K562 (cell line): Measurements from ENCODE around the gene KCNJ5. TPM values are rescaled to one million over a fixed set of nuclear protein-coding genes. Genes with fewer than 3 reads are reported as not detected.

ENCODE experiments used
- ATAC-seq: fragments of 200-7000 bp; cut with Tn5 transposase; 3 replicates; pipeline ENCODE4 v1.9.1; 2020; ENCODE audit warnings: moderate library complexity
- BruUV-seq: library from RNA; stranded (reverse); fragments of 400-500 nt; replicated peaks from 2 replicates; lab custom pipeline; 2021; lab: Mats Ljungman, UMichigan
- CTCF ChIA-PET: fragments of 300-600 bp; formaldehyde crosslinking; extraction: SDS; loops from one replicate; lab custom pipeline; 2021; ENCODE audit warnings: low intra/inter-chr PET ratio; lab: Yijun Ruan, JAX
- POLR2A ChIA-PET: fragments of 300-600, 350-650 bp; sonication (Branson Sonifier 250); formaldehyde crosslinking; extraction: SDS; loops from one replicate; lab custom pipeline; 2021; ENCODE audit warnings: antibody characterized with exemption, inconsistent platforms; lab: Yijun Ruan, JAX
- DNase-seq, 4 experiments: peaks; one replicate each; pipeline versions ENCODE4 v3.0.0 to v3.0.0-alpha.2; 2011 to 2018; ENCODE audit warnings: low spot score in 3 of 4, mixed read lengths in 3 of 4; ENCODE audit errors: extremely low read depth in 1 of 4
- FAIRE-seq: peaks from 2 replicates; lab custom pipeline; 2011; peaks lifted over from hg19 to GRCh38; lab: Jason Lieb, UNC
- H2AFZ ChIP-seq: 2 replicates; pipeline ENCODE4 v1.6.0; 2011; ENCODE audit warnings: low read depth, low read length, control low read depth, inconsistent platforms
- H3K27ac ChIP-seq: fragments of 200-600 bp; 3 replicates; pipeline ENCODE4 v1.8.0; 2011; ENCODE audit warnings: low read depth, mild to moderate bottlenecking, control low read depth, inconsistent platforms, low read length, moderate library complexity, mixed read lengths; ENCODE audit errors: extremely low read depth
- H3K27me3 ChIP-seq, 2 experiments: fragments of 300-600 bp in 1 of 2; 2 replicates in 1 of 2; 3 replicates in 1 of 2; pipeline versions ENCODE4 v1.6.0 to v1.8.0; 2011; ENCODE audit warnings: inconsistent platforms in 2 of 2, low read length in 2 of 2, mild to moderate bottlenecking in 1 of 2, mixed read lengths in 1 of 2, moderate library complexity in 1 of 2; ENCODE audit not compliant: control insufficient read depth in 2 of 2, insufficient read depth in 2 of 2
- H3K36me3 ChIP-seq: fragments of 300-600 bp; 3 replicates; pipeline ENCODE4 v1.8.0; 2011; ENCODE audit warnings: mild to moderate bottlenecking, low read length, inconsistent platforms; ENCODE audit not compliant: control insufficient read depth, insufficient read depth
- H3K4me1 ChIP-seq, 2 experiments: fragments of 200-600 bp in 1 of 2; replicated peaks in 1 of 2; 2 replicates in 1 of 2; 3 replicates in 1 of 2; pipeline versions ENCODE4 v1.5.1 to v1.8.0; 2011; ENCODE audit warnings: inconsistent platforms in 2 of 2, low read length in 2 of 2, mild to moderate bottlenecking in 1 of 2, mixed read lengths in 1 of 2, moderate library complexity in 1 of 2; ENCODE audit not compliant: control insufficient read depth in 2 of 2, insufficient read depth in 2 of 2
- H3K4me2 ChIP-seq: 2 replicates; pipeline ENCODE4 v1.6.1; 2011; ENCODE audit warnings: low read length, control low read depth, inconsistent platforms, mixed read lengths; ENCODE audit not compliant: insufficient read depth
- H3K4me3 ChIP-seq: fragments of 200-600 bp; sonication (generic), shearing (Covaris generic); 2 replicates; pipeline ENCODE4 v1.5.1; 2016; ENCODE audit warnings: control low read depth, inconsistent platforms
- H3K79me2 ChIP-seq: fragments of 200-600 bp; 3 replicates; pipeline ENCODE4 v1.8.0; 2011; ENCODE audit warnings: low read length, inconsistent platforms; ENCODE audit not compliant: control insufficient read depth, insufficient read depth
- H3K9ac ChIP-seq, 2 experiments: 2 replicates each; pipeline versions ENCODE4 v1.6.0 to v1.6.1; 2011; ENCODE audit warnings: low read depth in 2 of 2, low read length in 2 of 2, control low read depth in 1 of 2, inconsistent platforms in 1 of 2, mild to moderate bottlenecking in 1 of 2, mixed read lengths in 1 of 2; ENCODE audit not compliant: insufficient read depth in 1 of 2
- H3K9me1 ChIP-seq: one replicate; pipeline ENCODE4 v1.6.0; 2011; ENCODE audit warnings: inconsistent platforms, mild to moderate bottlenecking, low read length, moderate library complexity; ENCODE audit not compliant: control insufficient read depth, insufficient read depth
- H3K9me3 ChIP-seq: replicated peaks from 2 replicates; pipeline ENCODE4 v1.5.1; 2011; ENCODE audit warnings: low read depth, low read length, inconsistent platforms; ENCODE audit not compliant: control insufficient read depth, insufficient read depth
- H4K20me1 ChIP-seq: replicated peaks from 2 replicates; pipeline ENCODE4 v1.6.1; 2011; ENCODE audit warnings: low read length, inconsistent platforms, mixed read lengths; ENCODE audit not compliant: control insufficient read depth, insufficient read depth
- BCL6 ChIP-seq: fragments of 250-450 bp; sonication (Bioruptor Pico); IDR thresholded peaks from 2 replicates; pipeline ENCODE4 v1.4.0; 2020
- DPF2 ChIP-seq: fragments of 450-650 bp; IDR thresholded peaks from 2 replicates; pipeline ENCODE4 v1.6.1; 2016
- E2F4 ChIP-seq: sonication (generic); formaldehyde crosslinking; IDR thresholded peaks from 2 replicates; pipeline ENCODE4 v1.8.0; 2022; ENCODE audit warnings: mild to moderate bottlenecking, low read depth, missing genetic modification reagents
- E2F8 ChIP-seq: fragments of 450-650 bp; IDR thresholded peaks from 2 replicates; pipeline ENCODE4 v1.7.1; 2018; ENCODE audit warnings: mild to moderate bottlenecking, low read depth; ENCODE audit not compliant: partially characterized antibody
- ETV5 ChIP-seq: sonication (generic); formaldehyde crosslinking; IDR thresholded peaks from 2 replicates; pipeline ENCODE4 v1.4.0; 2020; ENCODE audit warnings: low read depth, mild to moderate bottlenecking, missing genetic modification reagents
- FOXK1 ChIP-seq: sonication (generic); formaldehyde crosslinking; IDR thresholded peaks from 2 replicates; pipeline ENCODE4 v1.8.0; 2022; ENCODE audit warnings: missing genetic modification reagents, mild to moderate bottlenecking, borderline replicate concordance
- GABPB2 ChIP-seq: fragments of 250-450 bp; sonication (Bioruptor Pico); conservative IDR thresholded peaks from 2 replicates; pipeline ENCODE4 v1.5.1; 2021; ENCODE audit warnings: mild to moderate bottlenecking
- HLTF ChIP-seq: fragments of 450-650 bp; IDR thresholded peaks from 2 replicates; pipeline ENCODE4 v1.6.1; 2016
- LCOR ChIP-seq: sonication (generic); formaldehyde crosslinking; IDR thresholded peaks from 2 replicates; pipeline ENCODE4 v1.8.0; 2022; ENCODE audit warnings: mild to moderate bottlenecking, missing genetic modification reagents
- MBD2 ChIP-seq: sonication (generic); IDR thresholded peaks from 2 replicates; pipeline ENCODE4 v1.6.1; 2016; ENCODE audit warnings: low read depth, borderline replicate concordance
- RB1 ChIP-seq: fragments of 450-650 bp; IDR thresholded peaks from 2 replicates; pipeline ENCODE4 v1.6.1; 2017; ENCODE audit warnings: low read depth, mild to moderate bottlenecking
- SAFB ChIP-seq: fragments of 200-400 bp; formaldehyde crosslinking; IDR thresholded peaks from 2 replicates; pipeline ENCODE4 v1.6.1; 2017; ENCODE audit warnings: low read depth, low read length, borderline replicate concordance
- SRSF3 ChIP-seq: fragments of 200-400 bp; formaldehyde crosslinking; IDR thresholded peaks from 2 replicates; pipeline ENCODE4 v1.6.1; 2016; ENCODE audit warnings: mild to moderate bottlenecking, low read length, moderate library complexity; ENCODE audit not compliant: insufficient read depth
- ZNF143 ChIP-seq: sonication (generic); formaldehyde crosslinking; IDR thresholded peaks from 2 replicates; pipeline ENCODE4 v1.9.0; 2022; ENCODE audit warnings: mild to moderate bottlenecking, missing genetic modification reagents
- ZNF696 ChIP-seq: fragments of 250-450 bp; sonication (Bioruptor Pico); conservative IDR thresholded peaks from 2 replicates; pipeline ENCODE4 v1.4.0; 2020; ENCODE audit warnings: mild to moderate bottlenecking, moderate library complexity
- ZNF766 ChIP-seq: fragments of 200-800 bp; sonication (Bioruptor generic); conservative IDR thresholded peaks from 2 replicates; pipeline ENCODE4 v1.6.1; 2016; ENCODE audit warnings: missing genetic modification characterization, missing compliant biosample characterization
- ZNF830 ChIP-seq: fragments of 250-450 bp; sonication (Bioruptor Pico); IDR thresholded peaks from 2 replicates; pipeline ENCODE4 v1.5.0; 2021; ENCODE audit warnings: mild to moderate bottlenecking
- WGBS: fragments of 100-300 bp; shearing (Covaris generic); methylation state at CpG from one replicate; pipeline ENCODE4 v1.1.6; 2016; ENCODE audit warnings: low coverage, mixed read lengths; ENCODE audit not compliant: insufficient coverage; ENCODE audit errors: missing lambda C conversion rate; 5-methylcytosine and 5-hydroxymethylcytosine counted together
- in situ Hi-C: fragments of 300-500 bp; cut with MboI; formaldehyde crosslinking; loops from 4 replicates; pipeline ENCODE4 v1.15.0; 2018; ENCODE audit warnings: inconsistent platforms, mixed read lengths
- intact Hi-C: fragments of 100-400 bp; cut with micrococcal nuclease; formaldehyde crosslinking; loops from 2 replicates; pipeline ENCODE4 v1.14.2; 2022
- polyA plus RNA-seq, 8 experiments: library from polyadenylated mRNA; depleted of rRNA in 4 of 8; stranded (reverse) in 5 of 8; unstranded in 3 of 8; fragments of >200 nt; fragmentation: Nextera tagmentation in 2 of 8; fragmentation: Illumina TruSeq in 1 of 8; extraction: Ambion mirVana in 2 of 8; extraction: Trizol in 1 of 8; gene quantifications; 2 replicates each; pipeline versions ENCODE4 v1.2.1 to v1.2.3, GENCODE V29; 2011 to 2014; ENCODE audit warnings: inconsistent platforms in 1 of 8, missing spikeins in 1 of 8
- total RNA-seq, 7 experiments: library from RNA; depleted of rRNA in 6 of 7; stranded (reverse); fragments of >200 nt in 6 of 7; fragmentation: Illumina TruSeq in 2 of 7; extraction: Trizol in 2 of 7; gene quantifications; 2 replicates each; pipeline versions ENCODE4 v1.2.1 to v1.2.3, GENCODE V29; 2011 to 2021; ENCODE audit warnings: low replicate concordance in 1 of 7

KCNJ5 gene
- total and polyA plus RNA-seq, 9 of the 15 experiments (the other 6 are each of a cell fraction or from before 2014, with no cell fraction given), result 0.04 TPM; not detected in 8

GRCh38 chr11:128963744-128964325 is 72.7 kb downstream of the KCNJ5 start (continued):
- no peak for TF ChIP-seq FOXK1
- no peak for TF ChIP-seq BCL6 (CRISPR knock-in tag)
- TF ChIP-seq E2F8, result no peak
- TF ChIP-seq ZNF696, result no peak
- TF ChIP-seq GABPB2 (CRISPR knock-in tag), result no peak
- no peak for TF ChIP-seq DPF2
- no peak for TF ChIP-seq SAFB

GRCh38 chr11:128964463-128964930 is 73.3 kb downstream of the KCNJ5 start:
- no peak for TF ChIP-seq ZNF143 (CRISPR knock-in tag)
- TF ChIP-seq ZNF766 (CRISPR knock-in tag), result no peak
- no peak for TF ChIP-seq ETV5 (CRISPR knock-in tag)
- no peak for TF ChIP-seq HLTF
- TF ChIP-seq LCOR, result no peak
- no peak for TF ChIP-seq ZNF830 (CRISPR knock-in tag)
- no peak for TF ChIP-seq E2F4
- no peak for TF ChIP-seq RB1
- no peak for TF ChIP-seq MBD2
- no peak for TF ChIP-seq SRSF3
- Histone ChIP-seq H3K36me3 (no peaks in the 10 kb centered on the region), H3K4me3 (no peak overlapping the region), H2AFZ (no peak overlapping the region), H3K79me2 (no peaks in the 10 kb centered on the region), H3K9me3 (no peaks in the 10 kb centered on the region), H4K20me1 (no peaks in the 10 kb centered on the region), H3K9me1 (no peaks in the 10 kb centered on the region), H3K27me3 (no peaks in the 10 kb centered on the region), H3K27ac (no peak overlapping the region), H3K4me2 (no peak overlapping the region), H3K4me1 (no peaks in the 10 kb centered on the region), H3K9ac (no peak overlapping the region)
- CTCF ChIA-PET, result no interaction called here
- POLR2A ChIA-PET, result interaction anchor here (0.8 kb wide), 1 partner anchor 694 kb away, joined by 4 read pairs; no protein-coding TSS in a partner anchor
- WGBS, result 0% methylated on average over 7 of the region's 7 CpGs
- FAIRE-seq (no peak), DNase-seq (no peak), ATAC-seq (no peak)
- no TSS peak for BruUV-seq
- in situ Hi-C loops (no loop called here), intact Hi-C loops (no loop called here)
